ENCODE measurements around the gene HMCN2. TPM values are rescaled to one million over a fixed set of nuclear protein-coding genes. Genes with fewer than 3 reads are reported as not detected.
"Not testable (repeated sequence)": the region's sequence is repeated elsewhere in the genome, so short reads cannot be mapped to it uniquely, and the experiment has no call there.

Gene HMCN2
- polyA plus RNA-seq, 1 of the 3 experiments (the other 2 are of a cell fraction): 0.15 TPM

DNA sequence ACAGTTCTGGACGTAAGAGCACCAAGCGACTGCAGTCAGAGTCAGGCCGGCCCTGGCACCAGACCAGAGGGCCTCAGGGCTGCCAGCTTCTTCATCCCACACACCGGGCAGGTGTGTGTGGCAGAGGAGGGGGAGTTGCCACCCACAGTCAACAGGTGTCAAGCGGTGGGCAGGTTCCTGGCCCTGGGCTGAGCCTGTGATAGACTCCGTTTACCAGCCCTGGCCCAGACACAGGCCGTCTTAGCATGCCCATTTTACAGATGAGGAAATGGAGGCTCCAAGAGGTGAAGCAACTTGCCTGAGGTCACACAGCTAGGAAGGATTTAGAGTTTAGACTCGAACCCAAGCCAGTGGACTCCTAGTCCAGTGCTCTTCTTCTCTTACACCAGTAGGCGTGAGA, 71.8 kb downstream of the HMCN2 start:
- DNase-seq: no peak
- no peaks in the 10 kb centered on the region for H3K79me2 ChIP-seq (ENCODE audit: insufficient read depth)
- POLR2A ChIA-PET: interaction anchor here (0.8 kb wide), 1 partner anchor 97 kb away, joined by 3 read pairs; no protein-coding TSS in a partner anchor
- H3K27me3 ChIP-seq (ENCODE audit: insufficient read depth): no peaks in the 10 kb centered on the region
- no peaks in the 10 kb centered on the region for H3F3A ChIP-seq (replicated peaks; ENCODE audit: insufficient read depth)
- H3K4me2 ChIP-seq: no peak overlapping the region
- peaks cover 0 to 30% of the 10 kb centered on the region in 2 experiments; a peak in 1 of 4 replicates for H3K4me1 ChIP-seq (ENCODE audit: control insufficient read depth in 1 of 2, insufficient read depth in 2 of 2, low read depth in 1 of 2, low read length in 1 of 2)
- H3K27ac ChIP-seq (ENCODE audit: low read depth in 2 of 2, low read length in 1 of 2): no peak overlapping the region
- H2AFZ ChIP-seq (ENCODE audit: low read depth): no peak overlapping the region
- H3K9ac ChIP-seq: no peak overlapping the region
- WGBS (ENCODE audit: low lambda C conversion rate): 68% methylated on average over 7 of the region's 9 CpGs
- no peak overlapping the region for H3K4me3 ChIP-seq (ENCODE audit: low read depth in 2 of 2, low read length in 1 of 2)
- CTCF ChIA-PET: interaction anchor here (1.1 to 2.9 kb wide), 4 partner anchors 10 to 230 kb away, joined by 3 to 10 read pairs (median 8); no protein-coding TSS in a partner anchor
- no peaks in the 10 kb centered on the region for H4K20me1 ChIP-seq (ENCODE audit: insufficient read depth)
- no peaks in the 10 kb centered on the region for H3K9me2 ChIP-seq
- H3K9me3 ChIP-seq: no peaks in the 10 kb centered on the region
- H3K36me3 ChIP-seq (replicated peaks in 1 of 2; ENCODE audit: control insufficient read depth in 1 of 2, insufficient read depth in 2 of 2, low read length in 1 of 2): no peaks in the 10 kb centered on the region
- TF ChIP-seq TEAD4 (IDR thresholded peaks at IDR 0.05; ENCODE audit: borderline replicate concordance, insufficient read depth) (no peak), NRF1 (IDR thresholded peaks at IDR 0.05; ENCODE audit: low read depth, low read length) (no peak), FOSL2 (IDR thresholded peaks at IDR 0.05; ENCODE audit: borderline replicate concordance, low read depth) (no peak)

GRCh38 chr9:130337784-130338380, 72.3 kb downstream of the HMCN2 start:
- DNase-seq: no peak
- ChIA-PET POLR2A (no interaction called here), CTCF (interaction anchor here (0.6 to 2.9 kb wide), 3 partner anchors 9 to 221 kb away, joined by 3 to 10 read pairs (median 3); no protein-coding TSS in a partner anchor)

GRCh38 chr9:130338891-130339290, 73.3 kb downstream of the HMCN2 start:
- H3K9me3 ChIP-seq; H3K4me2 ChIP-seq; H3K79me2 ChIP-seq (ENCODE audit: insufficient read depth); H3K4me3 ChIP-seq (ENCODE audit: low read depth in 2 of 2, low read length in 1 of 2); H3K9me2 ChIP-seq; DNase-seq; POLR2A ChIA-PET; H3F3A ChIP-seq (replicated peaks; ENCODE audit: insufficient read depth); H3K27ac ChIP-seq (ENCODE audit: low read depth in 2 of 2, low read length in 1 of 2); H2AFZ ChIP-seq (ENCODE audit: low read depth); H4K20me1 ChIP-seq (ENCODE audit: insufficient read depth); H3K27me3 ChIP-seq (ENCODE audit: insufficient read depth); H3K36me3 ChIP-seq (replicated peaks in 1 of 2; ENCODE audit: control insufficient read depth in 1 of 2, insufficient read depth in 2 of 2, low read length in 1 of 2); H3K9ac ChIP-seq: not testable (repeated sequence)
- 81% methylated on average over 8 of the region's 8 CpGs for WGBS (ENCODE audit: low lambda C conversion rate)
- CTCF ChIA-PET: interaction anchor here (0.6 to 6.1 kb wide), 4 partner anchors 62 to 232 kb away, joined by 3 to 69 read pairs (median 7); partner anchors contain the start of gene HMCN2
- H3K4me1 ChIP-seq (ENCODE audit: control insufficient read depth in 1 of 2, insufficient read depth in 2 of 2, low read depth in 1 of 2, low read length in 1 of 2): peaks cover 0 to 20% of the 10 kb centered on the region in 2 experiments; a peak in 1 of 4 replicates

More at GRCh38 chr9:130337784-130338380, 72.3 kb downstream of the HMCN2 start:
- Histone ChIP-seq H3K27ac (ENCODE audit: low read depth in 2 of 2, low read length in 1 of 2) (no peak overlapping the region), H3K36me3 (replicated peaks in 1 of 2; ENCODE audit: control insufficient read depth in 1 of 2, insufficient read depth in 2 of 2, low read length in 1 of 2) (no peaks in the 10 kb centered on the region), H3K9me2 (no peaks in the 10 kb centered on the region), H3F3A (replicated peaks; ENCODE audit: insufficient read depth) (no peaks in the 10 kb centered on the region), H3K9ac (no peak overlapping the region), H2AFZ (ENCODE audit: low read depth) (no peak overlapping the region), H3K9me3 (no peaks in the 10 kb centered on the region), H3K4me3 (ENCODE audit: low read depth in 2 of 2, low read length in 1 of 2) (no peak overlapping the region), H4K20me1 (ENCODE audit: insufficient read depth) (no peaks in the 10 kb centered on the region), H3K4me1 (ENCODE audit: control insufficient read depth in 1 of 2, insufficient read depth in 2 of 2, low read depth in 1 of 2, low read length in 1 of 2) (peaks cover 0 to 24% of the 10 kb centered on the region in 2 experiments; a peak in 1 of 4 replicates), H3K79me2 (ENCODE audit: insufficient read depth) (no peaks in the 10 kb centered on the region), H3K27me3 (ENCODE audit: insufficient read depth) (no peaks in the 10 kb centered on the region), H3K4me2 (no peak overlapping the region)
- TF ChIP-seq TAF1 (IDR thresholded peaks at IDR 0.05; ENCODE audit: borderline replicate concordance, low read depth, low read length) (no peak), RCOR1 (IDR thresholded peaks at IDR 0.05; ENCODE audit: low read length) (no peak), POLR2AphosphoS5 (IDR thresholded peaks at IDR 0.05; ENCODE audit: low read depth, low read length) (no peak)
- TF ChIP-seq, protein P1, sequence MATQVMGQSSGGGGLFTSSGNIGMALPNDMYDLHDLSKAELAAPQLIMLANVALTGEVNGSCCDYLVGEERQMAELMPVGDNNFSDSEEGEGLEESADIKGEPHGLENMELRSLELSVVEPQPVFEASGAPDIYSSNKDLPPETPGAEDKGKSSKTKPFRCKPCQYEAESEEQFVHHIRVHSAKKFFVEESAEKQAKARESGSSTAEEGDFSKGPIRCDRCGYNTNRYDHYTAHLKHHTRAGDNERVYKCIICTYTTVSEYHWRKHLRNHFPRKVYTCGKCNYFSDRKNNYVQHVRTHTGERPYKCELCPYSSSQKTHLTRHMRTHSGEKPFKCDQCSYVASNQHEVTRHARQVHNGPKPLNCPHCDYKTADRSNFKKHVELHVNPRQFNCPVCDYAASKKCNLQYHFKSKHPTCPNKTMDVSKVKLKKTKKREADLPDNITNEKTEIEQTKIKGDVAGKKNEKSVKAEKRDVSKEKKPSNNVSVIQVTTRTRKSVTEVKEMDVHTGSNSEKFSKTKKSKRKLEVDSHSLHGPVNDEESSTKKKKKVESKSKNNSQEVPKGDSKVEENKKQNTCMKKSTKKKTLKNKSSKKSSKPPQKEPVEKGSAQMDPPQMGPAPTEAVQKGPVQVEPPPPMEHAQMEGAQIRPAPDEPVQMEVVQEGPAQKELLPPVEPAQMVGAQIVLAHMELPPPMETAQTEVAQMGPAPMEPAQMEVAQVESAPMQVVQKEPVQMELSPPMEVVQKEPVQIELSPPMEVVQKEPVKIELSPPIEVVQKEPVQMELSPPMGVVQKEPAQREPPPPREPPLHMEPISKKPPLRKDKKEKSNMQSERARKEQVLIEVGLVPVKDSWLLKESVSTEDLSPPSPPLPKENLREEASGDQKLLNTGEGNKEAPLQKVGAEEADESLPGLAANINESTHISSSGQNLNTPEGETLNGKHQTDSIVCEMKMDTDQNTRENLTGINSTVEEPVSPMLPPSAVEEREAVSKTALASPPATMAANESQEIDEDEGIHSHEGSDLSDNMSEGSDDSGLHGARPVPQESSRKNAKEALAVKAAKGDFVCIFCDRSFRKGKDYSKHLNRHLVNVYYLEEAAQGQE (IDR thresholded peaks at IDR 0.05; ENCODE audit: low read depth, low read length): no peak
- TF ChIP-seq, protein P2, sequence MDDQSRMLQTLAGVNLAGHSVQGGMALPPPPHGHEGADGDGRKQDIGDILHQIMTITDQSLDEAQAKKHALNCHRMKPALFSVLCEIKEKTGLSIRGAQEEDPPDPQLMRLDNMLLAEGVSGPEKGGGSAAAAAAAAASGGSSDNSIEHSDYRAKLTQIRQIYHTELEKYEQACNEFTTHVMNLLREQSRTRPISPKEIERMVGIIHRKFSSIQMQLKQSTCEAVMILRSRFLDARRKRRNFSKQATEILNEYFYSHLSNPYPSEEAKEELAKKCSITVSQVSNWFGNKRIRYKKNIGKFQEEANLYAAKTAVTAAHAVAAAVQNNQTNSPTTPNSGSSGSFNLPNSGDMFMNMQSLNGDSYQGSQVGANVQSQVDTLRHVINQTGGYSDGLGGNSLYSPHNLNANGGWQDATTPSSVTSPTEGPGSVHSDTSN (IDR thresholded peaks at IDR 0.05): no peak
- TF ChIP-seq, protein P3, sequence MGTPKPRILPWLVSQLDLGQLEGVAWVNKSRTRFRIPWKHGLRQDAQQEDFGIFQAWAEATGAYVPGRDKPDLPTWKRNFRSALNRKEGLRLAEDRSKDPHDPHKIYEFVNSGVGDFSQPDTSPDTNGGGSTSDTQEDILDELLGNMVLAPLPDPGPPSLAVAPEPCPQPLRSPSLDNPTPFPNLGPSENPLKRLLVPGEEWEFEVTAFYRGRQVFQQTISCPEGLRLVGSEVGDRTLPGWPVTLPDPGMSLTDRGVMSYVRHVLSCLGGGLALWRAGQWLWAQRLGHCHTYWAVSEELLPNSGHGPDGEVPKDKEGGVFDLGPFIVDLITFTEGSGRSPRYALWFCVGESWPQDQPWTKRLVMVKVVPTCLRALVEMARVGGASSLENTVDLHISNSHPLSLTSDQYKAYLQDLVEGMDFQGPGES (IDR thresholded peaks at IDR 0.05; ENCODE audit: low read depth, low read length): no peak
- 83% methylated on average over 8 of the region's 16 CpGs for WGBS (ENCODE audit: low lambda C conversion rate)
